ENCODE data around the gene FOXK1. TPM values are rescaled to one million over a fixed set of nuclear protein-coding genes. Genes with fewer than 3 reads are reported as not detected.
"Not testable (repeated sequence)": the region's sequence is repeated elsewhere in the genome, so short reads cannot be mapped to it uniquely, and the experiment has no call there.

Gene FOXK1
- total RNA-seq, 1 donor from 2014 or later: 17.6 TPM

DNA sequence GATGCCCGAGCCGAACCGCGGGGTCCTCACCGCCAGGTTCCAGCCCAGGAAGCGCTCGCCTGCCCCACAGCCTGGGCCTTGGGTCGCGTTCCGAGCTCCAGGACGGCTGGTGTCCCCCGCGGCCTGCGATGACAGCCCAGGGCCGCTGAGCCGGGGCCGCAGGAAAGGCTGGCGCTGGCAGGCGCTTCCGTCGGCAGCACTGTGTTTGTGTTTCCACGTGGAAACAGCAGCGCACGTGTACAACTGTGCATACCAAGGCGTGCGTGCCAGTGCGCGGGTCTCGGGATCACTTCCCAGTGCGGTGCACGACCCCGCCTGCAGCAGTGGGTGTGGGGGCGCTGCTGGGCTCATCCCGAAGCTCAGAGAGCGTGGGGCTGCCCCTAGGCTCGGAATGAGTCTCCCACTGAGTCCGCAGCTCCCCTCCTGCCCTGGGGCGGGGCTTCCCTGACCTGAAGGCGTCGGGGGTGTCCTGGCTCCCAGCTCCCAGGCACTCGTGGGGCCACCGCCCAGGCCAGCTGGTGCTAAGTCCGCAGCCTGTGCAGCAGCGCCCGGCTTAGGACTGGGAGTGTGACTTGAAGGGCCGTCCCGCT, 110.5 kb downstream of the FOXK1 start:
- H3K4me3 ChIP-seq (ENCODE audit: low read depth, low read length): peak overlapping the region; percentile 10
- H3K27me3 ChIP-seq (ENCODE audit: control insufficient read depth, insufficient read depth, low read length): no peaks in the 10 kb centered on the region
- TF ChIP-seq, protein P1, sequence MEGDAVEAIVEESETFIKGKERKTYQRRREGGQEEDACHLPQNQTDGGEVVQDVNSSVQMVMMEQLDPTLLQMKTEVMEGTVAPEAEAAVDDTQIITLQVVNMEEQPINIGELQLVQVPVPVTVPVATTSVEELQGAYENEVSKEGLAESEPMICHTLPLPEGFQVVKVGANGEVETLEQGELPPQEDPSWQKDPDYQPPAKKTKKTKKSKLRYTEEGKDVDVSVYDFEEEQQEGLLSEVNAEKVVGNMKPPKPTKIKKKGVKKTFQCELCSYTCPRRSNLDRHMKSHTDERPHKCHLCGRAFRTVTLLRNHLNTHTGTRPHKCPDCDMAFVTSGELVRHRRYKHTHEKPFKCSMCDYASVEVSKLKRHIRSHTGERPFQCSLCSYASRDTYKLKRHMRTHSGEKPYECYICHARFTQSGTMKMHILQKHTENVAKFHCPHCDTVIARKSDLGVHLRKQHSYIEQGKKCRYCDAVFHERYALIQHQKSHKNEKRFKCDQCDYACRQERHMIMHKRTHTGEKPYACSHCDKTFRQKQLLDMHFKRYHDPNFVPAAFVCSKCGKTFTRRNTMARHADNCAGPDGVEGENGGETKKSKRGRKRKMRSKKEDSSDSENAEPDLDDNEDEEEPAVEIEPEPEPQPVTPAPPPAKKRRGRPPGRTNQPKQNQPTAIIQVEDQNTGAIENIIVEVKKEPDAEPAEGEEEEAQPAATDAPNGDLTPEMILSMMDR (IDR thresholded peaks at IDR 0.05; ENCODE audit: insufficient read depth, low read length, severe bottlenecking): no peak
- H3K36me3 ChIP-seq (ENCODE audit: control insufficient read depth, insufficient read depth, low read length): peaks cover 11% of the 10 kb centered on the region
- DNase-seq (ENCODE audit: low read depth): no peak
- FAIRE-seq: no peak

DNA sequence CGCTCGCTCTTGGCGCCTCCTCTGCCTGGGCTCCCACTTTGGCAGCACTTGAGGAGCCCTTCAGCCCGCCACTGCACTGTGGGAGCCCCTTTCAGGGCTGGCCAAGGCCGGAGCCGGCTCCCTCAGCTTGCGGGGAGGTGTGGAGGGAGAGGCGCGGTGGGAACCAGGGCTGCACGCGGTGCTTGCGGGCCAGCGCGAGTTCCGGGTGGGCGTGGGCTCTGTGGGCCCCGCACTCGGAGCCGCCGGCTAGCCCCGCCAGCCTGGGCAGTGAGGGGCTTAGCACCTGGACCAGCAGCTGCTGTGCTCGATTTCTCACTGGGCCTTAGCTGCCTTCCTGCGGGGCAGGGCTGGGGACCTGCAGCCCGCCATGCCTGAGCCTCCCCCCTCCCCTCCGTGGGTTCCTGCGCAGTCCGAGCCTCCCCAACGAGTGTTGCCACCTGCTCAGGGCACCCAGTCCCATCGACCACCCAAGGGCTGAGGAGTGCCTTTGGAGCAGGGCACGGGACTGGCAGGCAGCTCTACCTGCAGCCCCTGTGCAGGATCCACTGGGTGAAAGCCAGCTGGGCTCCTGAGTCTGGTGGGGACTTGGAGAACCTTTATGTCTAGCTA, 111.4 kb downstream of the FOXK1 start:
- not testable (repeated sequence) for H3K4me3 ChIP-seq (ENCODE audit: low read depth, low read length); H3K27me3 ChIP-seq (ENCODE audit: control insufficient read depth, insufficient read depth, low read length); H3K36me3 ChIP-seq (ENCODE audit: control insufficient read depth, insufficient read depth, low read length); FAIRE-seq; DNase-seq (ENCODE audit: low read depth)

DNA sequence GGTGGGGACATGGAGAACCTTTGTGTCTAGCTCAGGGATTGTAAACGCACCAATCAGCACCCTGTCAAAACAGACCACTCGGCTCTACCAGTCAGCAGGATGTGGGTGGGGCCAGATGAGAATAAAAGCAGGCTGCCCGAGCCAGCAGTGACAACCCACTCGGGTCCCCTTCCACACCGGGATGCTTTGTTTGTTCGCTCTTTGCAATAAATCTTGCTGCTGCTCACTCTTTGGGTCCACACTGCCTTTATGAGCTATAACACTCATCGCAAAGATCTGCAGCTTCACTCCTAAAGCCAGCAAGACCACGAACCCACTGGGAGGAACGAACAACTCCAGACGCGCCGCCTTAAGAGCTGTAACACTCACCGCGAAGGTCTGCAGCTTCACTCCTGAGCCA, 112.1 kb downstream of the FOXK1 start:
- not testable (repeated sequence) for H3K36me3 ChIP-seq (ENCODE audit: control insufficient read depth, insufficient read depth, low read length); FAIRE-seq; DNase-seq (ENCODE audit: low read depth); H3K4me3 ChIP-seq (ENCODE audit: low read depth, low read length); H3K27me3 ChIP-seq (ENCODE audit: control insufficient read depth, insufficient read depth, low read length)

DNA sequence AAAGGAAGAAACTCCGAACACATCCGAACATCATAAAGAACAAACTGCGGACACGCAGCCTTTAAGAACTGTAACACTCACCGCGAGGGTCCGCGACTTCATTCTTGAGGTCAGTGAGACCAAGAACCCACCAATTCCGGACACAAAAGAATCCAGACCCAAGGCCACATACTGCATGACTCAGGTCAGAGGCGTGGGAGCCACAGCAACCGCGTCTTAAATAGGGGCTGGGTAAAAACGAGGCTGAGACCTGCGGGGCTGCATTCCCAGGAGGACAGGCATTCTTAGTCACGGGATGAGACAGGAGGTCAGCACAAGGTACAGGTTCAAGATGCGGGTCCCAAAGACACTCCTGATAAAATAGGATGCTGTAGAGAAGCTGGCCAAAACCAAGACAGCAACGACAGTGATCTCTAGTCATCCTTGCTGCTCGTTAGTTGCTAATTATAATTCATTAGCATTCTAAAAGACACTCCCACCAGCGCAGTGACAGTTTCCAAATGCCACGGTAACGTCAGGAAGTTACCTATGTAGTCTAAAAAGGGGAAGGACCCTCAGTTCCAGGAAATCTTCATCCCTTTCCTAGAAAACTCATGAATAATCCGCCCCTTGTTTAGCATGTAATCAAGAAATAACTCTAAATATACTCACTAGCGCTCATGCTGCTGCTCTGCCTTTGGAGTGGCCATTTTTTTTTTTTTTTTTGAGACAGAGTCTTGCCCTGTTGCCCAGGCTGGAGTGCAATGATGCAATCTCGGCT, 112.7 kb downstream of the FOXK1 start:
- Histone ChIP-seq H3K27me3 (ENCODE audit: control insufficient read depth, insufficient read depth, low read length) (no peaks in the 10 kb centered on the region), H3K4me3 (ENCODE audit: low read depth, low read length) (no peak overlapping the region), H3K36me3 (ENCODE audit: control insufficient read depth, insufficient read depth, low read length) (peaks cover 3% of the 10 kb centered on the region)
- TF ChIP-seq, protein P1 (IDR thresholded peaks at IDR 0.05; ENCODE audit: insufficient read depth, low read length, severe bottlenecking): no peak
- FAIRE-seq (no peak), DNase-seq (ENCODE audit: low read depth) (peak; percentile 22)

DNA sequence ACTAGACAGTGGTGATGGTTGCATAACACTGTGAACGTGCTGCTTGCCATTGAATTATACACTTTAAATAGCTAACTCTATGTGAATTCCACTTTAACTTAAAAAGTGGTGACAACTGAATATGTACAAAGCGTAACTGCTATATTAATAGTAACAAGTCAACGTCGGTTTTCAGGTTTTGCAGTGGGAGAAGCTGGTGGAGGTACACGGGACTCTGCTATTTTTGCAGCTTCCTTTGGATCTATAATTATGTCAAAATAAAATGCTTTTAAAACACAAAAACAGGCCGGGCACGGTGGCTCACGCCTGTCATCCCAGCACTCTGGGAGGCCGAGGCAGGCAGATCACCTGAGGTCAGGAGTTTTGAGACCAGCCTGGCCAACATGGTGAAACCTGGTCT, 114.4 kb downstream of the FOXK1 start:
- no peak overlapping the region for H3K4me3 ChIP-seq (ENCODE audit: low read depth, low read length)
- TF ChIP-seq, protein P1 (IDR thresholded peaks at IDR 0.05; ENCODE audit: insufficient read depth, low read length, severe bottlenecking): no peak
- FAIRE-seq (peak; percentile 99), DNase-seq (ENCODE audit: low read depth) (no peak)
- no peaks in the 10 kb centered on the region for H3K27me3 ChIP-seq (ENCODE audit: control insufficient read depth, insufficient read depth, low read length)
- H3K36me3 ChIP-seq (ENCODE audit: control insufficient read depth, insufficient read depth, low read length): no peaks in the 10 kb centered on the region

DNA sequence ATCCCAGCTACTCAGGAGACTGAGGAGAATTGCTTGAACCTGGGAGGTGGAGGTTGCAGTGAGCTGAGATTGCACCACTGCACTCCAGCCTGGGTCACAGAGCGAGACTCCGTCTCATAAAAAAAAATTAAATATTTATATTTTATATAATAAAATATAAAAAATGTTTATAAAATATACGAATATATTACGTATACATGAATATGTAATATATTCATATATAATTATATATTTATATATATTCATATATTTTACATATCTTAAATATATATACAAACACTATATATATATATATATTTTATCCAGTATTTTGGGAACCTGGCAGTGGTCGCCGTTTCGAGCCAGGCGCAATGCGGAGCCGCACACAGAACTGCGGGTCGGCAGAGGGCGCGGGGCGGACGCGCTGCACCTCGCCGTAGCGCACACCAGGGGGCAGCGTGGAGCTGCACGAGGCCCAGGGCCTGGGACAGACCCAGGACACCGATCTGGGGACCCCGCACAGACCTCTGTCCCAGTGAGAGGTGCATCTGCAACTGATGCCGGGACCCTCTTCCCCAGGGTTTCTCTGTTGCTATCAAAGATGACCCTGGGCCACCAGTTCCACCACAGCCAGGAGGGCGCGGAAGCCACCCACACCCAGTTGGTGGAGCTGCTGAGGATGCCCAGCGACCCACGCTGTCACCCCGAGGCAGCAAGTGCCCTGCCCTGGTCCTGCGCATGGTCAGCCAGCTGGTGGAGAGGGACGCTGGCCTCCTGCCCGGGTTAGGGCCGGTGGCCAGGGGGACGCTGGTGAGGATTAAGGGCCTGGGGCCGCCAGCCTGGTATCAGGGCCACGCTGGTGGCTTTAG, 116.0 kb downstream of the FOXK1 start:
- no peaks in the 10 kb centered on the region for H3K27me3 ChIP-seq (ENCODE audit: control insufficient read depth, insufficient read depth, low read length)
- no peak overlapping the region for H3K4me3 ChIP-seq (ENCODE audit: low read depth, low read length)
- FAIRE-seq (no peak), DNase-seq (ENCODE audit: low read depth) (peak; percentile 13)
- no peaks in the 10 kb centered on the region for H3K36me3 ChIP-seq (ENCODE audit: control insufficient read depth, insufficient read depth, low read length)
- TF ChIP-seq, protein P1 (IDR thresholded peaks at IDR 0.05; ENCODE audit: insufficient read depth, low read length, severe bottlenecking): peak; percentile 91

Data from bronchial epithelial cell (primary cell).